ENCODE measurements around the gene USP48.

Gene USP48

DNA sequence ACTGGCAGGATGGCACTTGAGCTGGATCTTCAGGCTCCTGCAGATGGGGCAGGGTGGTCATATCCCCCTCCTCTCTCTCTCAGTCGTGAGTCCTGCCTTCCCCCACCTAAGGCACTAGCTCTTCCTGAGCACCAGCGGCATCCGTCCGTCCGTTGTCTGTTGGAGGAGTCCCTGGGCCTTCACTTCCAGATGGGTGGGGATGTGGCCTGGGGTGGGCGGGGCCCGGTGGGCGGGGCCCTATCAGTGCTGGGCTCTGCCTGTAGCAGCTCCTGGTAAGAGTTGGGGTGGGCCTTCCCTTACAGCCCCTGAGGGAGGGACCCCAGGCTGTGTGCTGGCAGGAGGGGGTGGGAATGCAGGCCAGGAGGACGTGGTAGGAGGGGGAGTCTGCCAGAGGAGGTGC is 39.4 kb upstream of the USP48 start:
- Histone ChIP-seq H3K4me3 (ENCODE audit: low read depth, low read length) (no peak overlapping the region), H3K9me3 (ENCODE audit: control insufficient read depth, insufficient read depth, low read depth, low read length) (no peaks in the 10 kb centered on the region), H3K36me3 (ENCODE audit: control insufficient read depth in 2 of 2, insufficient read depth in 1 of 2, low read length in 2 of 2) (peaks cover 0 to 7% of the 10 kb centered on the region in 2 experiments; a peak in 1 of 3 replicates), H3K27ac (ENCODE audit: extremely low read depth, low read depth, low read length) (no peak overlapping the region), H3K4me1 (ENCODE audit: control insufficient read depth, insufficient read depth, low read length) (no peaks in the 10 kb centered on the region)
- POLR2A ChIA-PET: no interaction called here
- TF ChIP-seq ZNF518A (tag by site-specific recombination; conservative IDR thresholded peaks at IDR 0.05; ENCODE audit: low read depth): no peak
- peak; percentile 73 for TF ChIP-seq KLF9 (tag by site-specific recombination; IDR thresholded peaks at IDR 0.05; ENCODE audit: low read depth)
- TF ChIP-seq KLF1 (tag by site-specific recombination; IDR thresholded peaks at IDR 0.05): peak; percentile 49; the same call in 1 of the 2 replicates
- no peak for TF ChIP-seq ZNF266 (tag by site-specific recombination; IDR thresholded peaks at IDR 0.05; ENCODE audit: low read depth)
- peak; percentile 18; the same call in 1 of the 2 replicates for TF ChIP-seq SP2 (tag by site-specific recombination; IDR thresholded peaks at IDR 0.05)
- TF ChIP-seq ZFP69B (tag by site-specific recombination; IDR thresholded peaks at IDR 0.05): no peak
- CTCF ChIA-PET: no interaction called here

DNA sequence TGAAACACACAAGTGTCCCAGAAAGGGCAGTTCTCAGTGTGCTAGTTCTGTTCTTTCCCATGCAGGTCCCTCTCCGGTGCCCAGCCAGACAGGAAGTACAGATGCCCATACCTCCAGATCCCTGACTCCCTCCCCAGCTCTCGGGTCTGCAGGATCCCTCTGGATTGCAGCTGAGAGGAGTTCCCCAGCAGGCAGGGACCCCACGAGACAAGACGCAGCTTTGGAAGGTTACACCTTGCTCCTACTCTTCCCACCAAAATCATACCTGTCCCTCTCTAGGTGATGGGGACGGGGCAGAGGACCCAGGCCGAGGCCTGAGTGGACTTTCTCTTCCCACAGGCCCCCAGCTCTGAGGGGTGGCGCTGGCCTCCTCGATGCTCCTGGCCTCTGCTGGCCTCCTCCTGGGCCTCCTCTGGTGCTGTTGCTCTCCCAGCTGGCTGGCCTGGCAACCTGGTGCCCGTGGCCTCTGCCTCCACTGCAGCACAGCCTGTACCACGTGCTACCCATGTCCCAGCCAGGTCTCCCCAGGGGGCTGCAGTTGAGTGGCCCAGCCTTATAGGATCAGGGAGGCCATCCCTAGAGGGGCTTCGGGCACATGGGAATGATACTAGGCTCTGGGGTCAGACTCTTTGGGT is 38.6 kb upstream of the USP48 start:
- CTCF ChIA-PET: no interaction called here
- H3K27ac ChIP-seq (ENCODE audit: extremely low read depth, low read depth, low read length): no peak overlapping the region
- H3K36me3 ChIP-seq (ENCODE audit: control insufficient read depth in 2 of 2, insufficient read depth in 1 of 2, low read length in 2 of 2): peaks cover 0 to 4% of the 10 kb centered on the region in 2 experiments; a peak in 1 of 3 replicates
- no peaks in the 10 kb centered on the region for H3K9me3 ChIP-seq (ENCODE audit: control insufficient read depth, insufficient read depth, low read depth, low read length)
- H3K4me3 ChIP-seq (ENCODE audit: low read depth, low read length): no peak overlapping the region
- POLR2A ChIA-PET: no interaction called here
- H3K4me1 ChIP-seq (ENCODE audit: control insufficient read depth, insufficient read depth, low read length): no peaks in the 10 kb centered on the region
- TF ChIP-seq MZF1 (tag by site-specific recombination; IDR thresholded peaks at IDR 0.05; ENCODE audit: borderline replicate concordance) (no peak), ZNF18 (tag by site-specific recombination; IDR thresholded peaks at IDR 0.05) (no peak), ZFP3 (tag by site-specific recombination; IDR thresholded peaks at IDR 0.05; ENCODE audit: low read depth) (no peak), ZNF521 (tag by site-specific recombination; IDR thresholded peaks at IDR 0.05) (no peak), ZNF776 (tag by site-specific recombination; IDR thresholded peaks at IDR 0.05; ENCODE audit: borderline replicate concordance) (no peak), ZSCAN18 (tag by site-specific recombination; IDR thresholded peaks at IDR 0.05) (no peak), ZNF639 (tag by site-specific recombination; IDR thresholded peaks at IDR 0.05) (no peak)
- TF ChIP-seq, protein P1, sequence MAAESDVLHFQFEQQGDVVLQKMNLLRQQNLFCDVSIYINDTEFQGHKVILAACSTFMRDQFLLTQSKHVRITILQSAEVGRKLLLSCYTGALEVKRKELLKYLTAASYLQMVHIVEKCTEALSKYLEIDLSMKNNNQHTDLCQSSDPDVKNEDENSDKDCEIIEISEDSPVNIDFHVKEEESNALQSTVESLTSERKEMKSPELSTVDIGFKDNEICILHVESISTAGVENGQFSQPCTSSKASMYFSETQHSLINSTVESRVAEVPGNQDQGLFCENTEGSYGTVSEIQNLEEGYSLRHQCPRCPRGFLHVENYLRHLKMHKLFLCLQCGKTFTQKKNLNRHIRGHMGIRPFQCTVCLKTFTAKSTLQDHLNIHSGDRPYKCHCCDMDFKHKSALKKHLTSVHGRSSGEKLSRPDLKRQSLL (tag by site-specific recombination; IDR thresholded peaks at IDR 0.05): no peak
